Measurements from ENCODE around the gene CPLX1.

Gene CPLX1

GRCh38 chr4:844752-845232 is 18.9 kb upstream of the CPLX1 start:
- in situ Hi-C loops (cut with MboI; ENCODE audit: low sequenced_read_pairs, unreplicated experiment) = no loop called here
- DNase-seq (ENCODE audit: low spot score) = no peak
- no peak for TF ChIP-seq CTCF (IDR thresholded peaks at IDR 0.05; ENCODE audit: borderline replicate concordance, control extremely low read depth, extremely low read depth, insufficient read depth, missing control alignments)

DNA sequence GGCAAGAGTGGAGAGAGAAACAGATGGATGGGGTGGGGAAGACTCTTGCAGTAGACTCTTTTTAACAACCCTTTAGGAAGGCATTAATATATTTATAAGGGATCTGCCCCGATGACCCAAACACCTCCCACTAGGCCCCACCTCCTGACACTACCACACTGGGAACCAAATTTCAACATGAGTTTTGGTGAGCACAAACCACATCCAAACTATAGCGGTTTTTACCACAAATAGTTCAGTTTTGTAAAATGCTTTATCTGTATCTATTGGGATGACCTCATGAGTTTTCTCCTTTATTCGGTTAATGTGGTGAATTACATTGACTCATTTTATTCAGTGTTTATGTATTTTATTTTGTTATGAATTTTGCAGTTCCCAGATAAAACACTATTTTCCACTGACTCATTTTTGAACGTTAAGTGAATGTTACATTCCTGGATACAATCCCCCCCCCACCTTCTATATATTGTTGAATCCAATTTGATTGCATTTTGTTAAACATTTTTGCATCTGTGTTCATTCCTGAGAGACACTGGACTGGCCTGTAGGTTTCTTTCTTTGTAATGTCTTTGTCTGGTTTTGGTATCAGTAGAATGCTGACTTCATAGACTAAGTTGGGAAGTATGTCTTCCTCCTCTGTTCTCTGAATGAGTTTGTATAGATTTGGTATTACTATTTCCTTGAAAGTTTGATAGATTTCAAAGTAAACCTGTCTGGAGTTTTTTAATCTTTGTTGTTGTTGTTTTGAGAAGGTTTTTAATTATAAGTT is 13.9 kb upstream of the CPLX1 start:
- DNase-seq (ENCODE audit: low spot score) = no peak
- in situ Hi-C loops (cut with MboI; ENCODE audit: low sequenced_read_pairs, unreplicated experiment) = no loop called here
- no peak for TF ChIP-seq CTCF (IDR thresholded peaks at IDR 0.05; ENCODE audit: borderline replicate concordance, control extremely low read depth, extremely low read depth, insufficient read depth, missing control alignments)

DNA sequence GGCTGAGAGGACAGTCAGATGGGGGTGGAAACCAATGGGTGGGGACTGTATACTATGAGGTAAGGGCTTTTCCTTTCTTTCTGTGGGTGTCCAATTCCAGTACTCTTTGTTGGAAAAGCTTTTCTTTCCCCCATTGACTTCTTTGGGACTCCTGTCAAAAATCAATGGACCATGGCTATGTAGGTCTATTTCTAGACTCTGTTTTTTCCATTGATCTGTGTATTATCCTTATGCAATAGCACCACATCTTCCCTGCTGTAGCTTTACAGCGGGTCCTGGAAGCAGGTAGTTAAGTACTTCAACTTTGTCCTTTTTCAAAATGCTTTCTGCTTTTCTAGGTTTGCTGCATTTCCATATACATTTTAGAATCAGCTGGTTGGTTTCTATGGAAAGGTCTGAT is 11.8 kb upstream of the CPLX1 start:
- no peak for TF ChIP-seq CTCF (IDR thresholded peaks at IDR 0.05; ENCODE audit: borderline replicate concordance, control extremely low read depth, extremely low read depth, insufficient read depth, missing control alignments)
- in situ Hi-C loops (cut with MboI; ENCODE audit: low sequenced_read_pairs, unreplicated experiment) = no loop called here
- DNase-seq (ENCODE audit: low spot score) = no peak

DNA sequence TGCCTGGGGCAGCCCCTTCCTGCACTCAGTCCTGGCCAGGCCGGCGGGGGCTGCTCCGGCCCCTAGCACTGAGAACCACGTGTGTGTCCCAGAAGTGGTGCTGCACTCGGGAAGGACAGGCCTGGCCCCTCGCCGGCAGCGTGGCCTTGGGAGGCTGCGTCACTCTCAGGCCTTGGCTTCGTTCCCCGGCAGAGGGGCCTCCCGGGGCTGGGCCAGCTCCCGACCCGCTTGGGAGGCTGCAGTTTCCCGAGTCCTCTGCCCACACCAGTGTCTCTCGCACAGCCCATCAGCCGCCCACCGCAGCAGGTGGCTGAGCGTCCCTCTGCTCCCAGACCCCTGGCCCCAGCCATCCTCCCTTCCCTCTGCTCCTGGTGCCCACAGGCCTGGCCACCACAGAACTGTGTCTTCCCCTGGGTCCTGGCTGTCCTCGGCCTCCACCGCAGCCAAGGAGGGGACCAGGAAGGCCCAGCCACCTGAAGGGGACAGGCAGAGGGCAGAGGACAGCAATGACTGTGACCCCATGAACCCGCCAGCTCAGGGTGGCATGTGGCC is 10.9 kb upstream of the CPLX1 start:
- TF ChIP-seq CTCF (IDR thresholded peaks at IDR 0.05; ENCODE audit: borderline replicate concordance, control extremely low read depth, extremely low read depth, insufficient read depth, missing control alignments) = no peak
- in situ Hi-C loops (cut with MboI; ENCODE audit: low sequenced_read_pairs, unreplicated experiment) = no loop called here
- DNase-seq (ENCODE audit: low spot score) = no peak

DNA sequence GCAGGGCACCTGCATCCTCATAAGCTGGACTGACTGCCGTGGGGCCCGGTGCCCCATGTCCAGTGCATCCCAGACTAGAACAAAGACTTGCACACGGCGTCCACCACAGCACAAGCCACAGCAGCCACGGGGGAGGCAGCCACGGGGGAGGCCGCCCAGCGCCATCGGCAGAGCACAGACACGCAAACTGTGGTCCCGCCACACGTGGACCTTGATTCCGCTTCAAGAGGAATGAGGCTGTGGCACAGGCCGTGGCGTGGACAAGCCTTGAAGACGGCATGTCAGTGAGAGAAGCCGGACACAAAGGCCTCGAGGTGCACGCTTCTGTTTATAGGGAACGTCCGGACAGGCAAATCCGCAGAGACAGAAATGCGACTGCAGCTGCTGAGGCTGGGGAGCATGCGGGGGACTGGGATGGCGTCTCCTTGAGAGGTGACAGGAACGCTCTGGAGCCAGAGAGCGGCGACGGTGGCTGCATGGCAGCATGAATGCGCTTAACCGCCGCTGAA is 10.1 kb upstream of the CPLX1 start:
- in situ Hi-C loops (cut with MboI; ENCODE audit: low sequenced_read_pairs, unreplicated experiment) = no loop called here
- DNase-seq (ENCODE audit: low spot score) = no peak
- no peak for TF ChIP-seq CTCF (IDR thresholded peaks at IDR 0.05; ENCODE audit: borderline replicate concordance, control extremely low read depth, extremely low read depth, insufficient read depth, missing control alignments)

DNA sequence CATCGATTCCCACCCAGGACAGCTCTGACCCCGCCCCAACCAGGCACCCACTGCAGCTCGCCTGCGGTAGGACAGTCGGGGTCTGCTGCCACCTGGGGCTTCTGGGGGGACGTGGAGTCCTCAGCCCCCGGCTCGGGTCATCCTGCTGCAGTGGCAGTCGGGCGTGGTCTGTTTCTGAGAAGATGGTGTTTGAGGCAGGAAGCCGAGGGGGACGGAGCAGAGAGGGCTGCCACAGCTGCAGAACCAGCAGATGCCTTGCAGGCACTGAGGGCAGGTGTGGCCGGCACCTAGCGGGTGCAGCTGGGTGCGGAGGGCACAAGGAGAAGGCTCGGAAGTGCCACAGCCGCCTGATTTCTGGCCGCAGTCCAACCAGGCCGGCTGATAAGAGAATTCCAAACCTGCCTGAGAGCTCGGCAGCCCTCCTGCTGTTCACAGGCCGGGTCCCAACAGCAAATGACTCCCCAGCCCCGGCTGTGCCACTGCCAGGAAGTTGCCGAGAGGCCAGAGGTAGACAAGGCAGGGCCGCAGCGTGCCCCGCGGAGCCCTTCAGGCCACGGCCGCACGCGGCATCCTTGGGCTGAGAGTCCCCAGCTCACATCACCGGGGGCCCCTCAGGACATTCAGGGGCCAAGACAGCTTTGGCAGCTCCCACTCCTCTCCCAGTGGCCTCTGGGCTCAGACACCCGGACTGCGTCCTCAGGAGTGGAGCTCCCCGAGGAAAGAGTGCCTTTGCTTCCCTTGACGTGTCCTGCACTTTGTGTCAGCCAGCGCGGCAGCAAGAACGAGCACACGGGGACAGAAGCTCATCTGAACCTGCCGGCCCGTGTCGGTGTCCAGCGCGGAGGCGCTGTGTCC is 9.4 kb upstream of the CPLX1 start:
- DNase-seq (ENCODE audit: low spot score) = no peak
- in situ Hi-C loops (cut with MboI; ENCODE audit: low sequenced_read_pairs, unreplicated experiment) = no loop called here
- TF ChIP-seq CTCF (IDR thresholded peaks at IDR 0.05; ENCODE audit: borderline replicate concordance, control extremely low read depth, extremely low read depth, insufficient read depth, missing control alignments) = no peak

Data from GM13976 (cell line).